NCI-H1930 (cell line): ENCODE measurements around the gene FAM234A.
"Not testable (repeated sequence)": the region's sequence is repeated elsewhere in the genome, so short reads cannot be mapped to it uniquely, and the experiment has no call there.

Experiments
- DNase-seq, 2 experiments: peaks; one replicate each; lab custom pipeline; 2025; lab: John Stamatoyannopoulos, UW

Gene FAM234A

GRCh38 chr16:234468-235305 lies at the start of gene FAM234A:
TSS of gene FAM234A (plus strand) at chr16:234821. CDS start at chr16:254414, 19,593 bp downstream.
- DNase-seq, result peak; percentile 95 to 99

GRCh38 chr16:185213-185612 lies 49.4 kb upstream of the FAM234A start:
- DNase-seq, result no peak

GRCh38 chr16:185691-186090 lies 48.9 kb upstream of the FAM234A start:
- DNase-seq, result no peak

- DNase-seq, result no peak
These were observed 47.3 kb upstream of the FAM234A start for GRCh38 chr16:187330-187729.

GRCh38 chr16:188674-189073 lies 45.9 kb upstream of the FAM234A start:
- no peak for DNase-seq

- DNase-seq, result no peak
These were observed 44.9 kb upstream of the FAM234A start for GRCh38 chr16:189604-190186.

- no peak for DNase-seq
These were observed 42.8 kb upstream of the FAM234A start for GRCh38 chr16:191831-192230.

GRCh38 chr16:192686-193085 lies 41.9 kb upstream of the FAM234A start:
- DNase-seq, result no peak

GRCh38 chr16:193441-193840 lies 41.2 kb upstream of the FAM234A start:
- DNase-seq, result no peak

- DNase-seq, result no peak
These were observed 40.1 kb upstream of the FAM234A start for GRCh38 chr16:194516-194915.

- no peak for DNase-seq
These were observed 34.2 kb upstream of the FAM234A start for GRCh38 chr16:200388-200787.

- no peak for DNase-seq
These were observed 31.4 kb upstream of the FAM234A start for GRCh38 chr16:203246-203645.

- DNase-seq, result not testable (repeated sequence)
These were observed 30.6 kb upstream of the FAM234A start for GRCh38 chr16:204046-204445.

GRCh38 chr16:209359-209758 lies 25.3 kb upstream of the FAM234A start:
- not testable (repeated sequence) for DNase-seq

GRCh38 chr16:211631-212180 lies 22.9 kb upstream of the FAM234A start:
- not testable (repeated sequence) for DNase-seq

- no peak for DNase-seq
These were observed 21.6 kb upstream of the FAM234A start for GRCh38 chr16:212999-213398.

GRCh38 chr16:220021-220420 lies 14.6 kb upstream of the FAM234A start:
- no peak for DNase-seq

- DNase-seq, result no peak
These were observed 6.3 kb upstream of the FAM234A start for GRCh38 chr16:228151-228851.

- DNase-seq, result peak; percentile 87 to 94
These were observed 5.5 kb upstream of the FAM234A start, which contains the start of gene LUC7L for GRCh38 chr16:228852-229730. TSS of gene LUC7L (minus strand) at chr16:229449. CDS start at chr16:229339, 110 bp downstream.

GRCh38 chr16:229731-230281 lies 4.8 kb upstream of the FAM234A start:
- no peak for DNase-seq

GRCh38 chr16:230351-230750 lies 4.3 kb upstream of the FAM234A start:
- not testable (repeated sequence) for DNase-seq
